HepG2 (cell line): ENCODE measurements around the gene SKIL. TPM values are rescaled to one million over a fixed set of nuclear protein-coding genes. Genes with fewer than 3 reads are reported as not detected.

Experiments
- ATAC-seq: fragments of 200-7000 bp; cut with Tn5 transposase; 3 replicates; pipeline ENCODE4 v1.9.1; 2020; ENCODE audit warnings: mild to moderate bottlenecking, moderate library complexity
- BruUV-seq: library from RNA; stranded (reverse); fragments of 400-500 nt; replicated peaks from 2 replicates; lab custom pipeline; 2021; lab: Mats Ljungman, UMichigan
- CTCF ChIA-PET: fragments of 300-600 bp; formaldehyde crosslinking; extraction: SDS; loops from one replicate; lab custom pipeline; 2021; ENCODE audit warnings: low total read pairs, inconsistent platforms, low intra/inter-chr PET ratio; lab: Yijun Ruan, JAX
- POLR2A ChIA-PET: fragments of 350-600 bp; sonication (Branson Sonifier 250); formaldehyde crosslinking; loops from one replicate; lab custom pipeline; 2020; ENCODE audit warnings: antibody characterized with exemption, inconsistent platforms; lab: Yijun Ruan, JAX
- DNase-seq: peaks from one replicate; pipeline ENCODE4 v3.0.0-alpha.2; 2015; ENCODE audit warnings: low spot score
- FAIRE-seq: peaks from 3 replicates; lab custom pipeline; 2011; peaks lifted over from hg19 to GRCh38; lab: Jason Lieb, UNC
- H2AFZ ChIP-seq: one replicate; pipeline ENCODE4 v1.6.1; 2011; ENCODE audit warnings: low read length, inconsistent platforms
- H3K27ac ChIP-seq: fragments of 300-600 bp; 3 replicates; pipeline ENCODE4 v1.8.0; 2011; ENCODE audit warnings: mixed run types, mild to moderate bottlenecking, mixed read lengths, low read length, inconsistent platforms; ENCODE audit not compliant: insufficient read depth; ENCODE audit errors: extremely low read length
- H3K27me3 ChIP-seq, 2 experiments: fragments of 200-600 bp in 1 of 2; 2 replicates in 1 of 2; 3 replicates in 1 of 2; pipeline versions ENCODE4 v1.6.0 to v1.8.0; 2011; ENCODE audit warnings: low read length in 2 of 2, mild to moderate bottlenecking in 2 of 2, moderate library complexity in 2 of 2, inconsistent platforms in 1 of 2; ENCODE audit not compliant: insufficient read depth in 2 of 2, control insufficient read depth in 1 of 2
- H3K36me3 ChIP-seq, 2 experiments: fragments of 200-600 bp in 1 of 2; replicated peaks in 1 of 2; 2 replicates in 1 of 2; 3 replicates in 1 of 2; pipeline versions ENCODE4 v1.5.1 to v1.8.0; 2011; ENCODE audit warnings: low read length in 2 of 2, inconsistent platforms in 1 of 2; ENCODE audit not compliant: insufficient read depth in 2 of 2, control insufficient read depth in 1 of 2
- H3K4me1 ChIP-seq: 2 replicates; pipeline ENCODE4 v1.5.1; 2012; ENCODE audit warnings: low read length, inconsistent platforms; ENCODE audit not compliant: insufficient read depth
- H3K4me2 ChIP-seq: 2 replicates; pipeline ENCODE4 v1.6.0; 2011; ENCODE audit warnings: low read depth, low read length, inconsistent platforms
- H3K4me3 ChIP-seq, 3 experiments: fragments of 200-600 bp in 1 of 3; sonication (generic), shearing (Covaris generic) in 1 of 3; replicated peaks in 1 of 3; 2 replicates each; pipeline ENCODE4 v1.5.1; 2011 to 2016; ENCODE audit warnings: low read length in 3 of 3, inconsistent platforms in 2 of 3, low read depth in 2 of 3, mild to moderate bottlenecking in 2 of 3, control low read depth in 1 of 3, mixed read lengths in 1 of 3; ENCODE audit not compliant: insufficient read depth in 1 of 3
- H3K79me2 ChIP-seq: one replicate; pipeline ENCODE4 v1.6.1; 2011; ENCODE audit warnings: low read length, inconsistent platforms; ENCODE audit not compliant: insufficient read depth
- H3K9ac ChIP-seq: 2 replicates; pipeline ENCODE4 v1.6.0; 2011; ENCODE audit warnings: mild to moderate bottlenecking, low read depth, low read length, inconsistent platforms; ENCODE audit not compliant: insufficient read depth
- H3K9me3 ChIP-seq: 2 replicates; pipeline ENCODE4 v1.5.1; 2012; ENCODE audit warnings: mild to moderate bottlenecking, low read length
- H4K20me1 ChIP-seq: 2 replicates; pipeline ENCODE4 v1.6.0; 2011; ENCODE audit warnings: inconsistent platforms, mild to moderate bottlenecking, low read length, moderate library complexity; ENCODE audit not compliant: insufficient read depth
- CCDC6 ChIP-seq: sonication (generic); formaldehyde crosslinking; IDR thresholded peaks from 2 replicates; pipeline ENCODE4 v1.8.1; 2022; ENCODE audit warnings: mild to moderate bottlenecking, missing genetic modification reagents, moderate library complexity
- EED ChIP-seq: sonication (generic); formaldehyde crosslinking; IDR thresholded peaks from 2 replicates; pipeline ENCODE4 v1.5.0; 2020; ENCODE audit warnings: mild to moderate bottlenecking, missing genetic modification reagents
- MAZ ChIP-seq, 2 experiments: sonication (generic) in 1 of 2; formaldehyde crosslinking in 1 of 2; IDR thresholded peaks; 2 replicates each; pipeline versions ENCODE4 v1.5.0 to v1.6.1; 2012 to 2020; ENCODE audit warnings: low read depth in 2 of 2, mild to moderate bottlenecking in 2 of 2, borderline replicate concordance in 1 of 2, improper control_type of control experiment in 1 of 2, low read length in 1 of 2, missing genetic modification reagents in 1 of 2, moderate library complexity in 1 of 2
- POLR2AphosphoS5 ChIP-seq: IDR thresholded peaks from 2 replicates; pipeline ENCODE4 v1.6.1; 2012; ENCODE audit warnings: low read depth, low read length
- SALL2 ChIP-seq: sonication (generic); formaldehyde crosslinking; IDR thresholded peaks from 2 replicates; pipeline ENCODE4 v1.8.1; 2023; ENCODE audit warnings: mild to moderate bottlenecking, missing genetic modification reagents, inconsistent platforms
- ZNF143 ChIP-seq: sonication (generic); formaldehyde crosslinking; IDR thresholded peaks from 2 replicates; pipeline ENCODE4 v1.4.0; 2020; ENCODE audit warnings: missing genetic modification reagents
- ZNF207 ChIP-seq: fragments of 450-650 bp; IDR thresholded peaks from 2 replicates; pipeline ENCODE4 v1.6.1; 2016; ENCODE audit warnings: antibody characterized with exemption, borderline replicate concordance
- ZNF296 ChIP-seq: sonication (generic); formaldehyde crosslinking; conservative IDR thresholded peaks from 2 replicates; pipeline ENCODE4 v1.5.0; 2020; ENCODE audit warnings: mild to moderate bottlenecking, missing genetic modification reagents
- ZSCAN29 ChIP-seq: sonication (generic); formaldehyde crosslinking; conservative IDR thresholded peaks from 2 replicates; pipeline ENCODE4 v1.4.0; 2020; ENCODE audit warnings: mild to moderate bottlenecking, missing genetic modification reagents
- WGBS: methylation state at CpG from one replicate; pipeline ENCODE4 v1.1.6; 2017; ENCODE audit warnings: low lambda C conversion rate; 5-methylcytosine and 5-hydroxymethylcytosine counted together
- in situ Hi-C: cut with HindIII; loops from 2 replicates; pipeline ENCODE4 v1.10.0; 2017; ENCODE audit warnings: low pct_unique_long_range_greater_than_20kb; ENCODE audit not compliant: extremely low pct_ligation_motif_present
- intact Hi-C: fragments of 100-400 bp; cut with micrococcal nuclease; formaldehyde crosslinking; loops from one replicate; pipeline ENCODE4 v1.10.0; 2022; ENCODE audit not compliant: unreplicated experiment
- polyA plus RNA-seq, 8 experiments: library from polyadenylated mRNA; depleted of rRNA in 3 of 8; stranded (reverse) in 7 of 8; unstranded in 1 of 8; fragments of >200 nt; fragmentation: Illumina TruSeq in 4 of 8; extraction: Trizol in 4 of 8; gene quantifications; 2 replicates each; pipeline versions ENCODE4 v1.2.1 to v1.2.3, GENCODE V29; 2011 to 2016; ENCODE audit warnings: low read depth in 4 of 8, missing spikeins in 1 of 8, mixed read lengths in 1 of 8; ENCODE audit not compliant: insufficient read depth in 1 of 8
- total RNA-seq, 5 experiments: library from RNA; depleted of rRNA; stranded (reverse); fragments of >200 nt; fragmentation: Illumina TruSeq; extraction: Trizol; gene quantifications; 2 replicates each; pipeline ENCODE4 v1.2.3, GENCODE V29; 2016; ENCODE audit warnings: low read depth in 1 of 5
- TF ChIP-seq, protein P1 (sequence below): IDR thresholded peaks from 2 replicates; pipeline ENCODE4 v1.6.1; 2016; ENCODE audit warnings: missing compliant biosample characterization, missing genetic modification reagents, borderline replicate concordance
- TF ChIP-seq, protein P2 (sequence below): sonication (generic); formaldehyde crosslinking; IDR thresholded peaks from 2 replicates; pipeline ENCODE4 v1.8.0; 2022; ENCODE audit warnings: missing genetic modification reagents, mild to moderate bottlenecking, moderate library complexity, borderline replicate concordance
- TF ChIP-seq, protein P3 (sequence below): sonication (generic); formaldehyde crosslinking; IDR thresholded peaks from 2 replicates; pipeline ENCODE4 v1.5.0; 2020; ENCODE audit warnings: mild to moderate bottlenecking, missing genetic modification reagents

SKIL gene
- total and polyA plus RNA-seq, 2 of the 13 experiments (the other 11 are each of a cell fraction or from before 2014, with no cell fraction given) = 5.2 to 20.7 TPM

DNA sequence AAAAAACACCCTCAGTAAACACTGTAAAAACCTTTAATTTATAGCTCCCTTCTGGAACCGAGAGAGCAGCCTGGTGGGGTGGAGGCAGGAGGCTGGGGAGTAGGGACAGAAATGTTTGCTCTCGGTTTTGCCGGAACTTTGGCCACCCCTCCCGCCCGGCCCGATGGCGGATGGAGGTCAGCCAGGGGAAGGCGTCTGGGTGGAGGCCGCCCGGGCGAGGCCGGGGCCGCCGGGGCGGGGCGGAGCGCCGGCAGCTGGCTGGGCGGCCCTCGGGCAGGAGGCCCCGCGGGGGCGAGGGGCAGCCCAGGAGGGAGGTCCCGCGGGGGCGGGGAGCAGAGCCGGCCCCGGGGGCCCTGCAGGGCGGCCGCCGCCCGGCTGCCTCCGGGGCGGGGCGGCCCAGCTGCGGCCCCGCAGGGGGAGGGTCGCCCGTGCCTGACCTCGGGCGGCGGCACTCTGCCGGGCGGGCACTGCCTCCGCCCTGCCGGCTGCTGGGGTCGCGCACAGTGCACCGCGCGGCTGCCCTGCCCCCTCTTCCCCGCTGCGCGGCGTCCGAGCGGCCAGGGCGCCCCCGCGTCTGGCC, 829 bp upstream of the SKIL start (continued):
- TF ChIP-seq CCDC6 (CRISPR knock-in tag) (no peak), ZNF207 (no peak), EED (no peak), ZNF143 (CRISPR knock-in tag) (no peak)
- TF ChIP-seq, protein P1, sequence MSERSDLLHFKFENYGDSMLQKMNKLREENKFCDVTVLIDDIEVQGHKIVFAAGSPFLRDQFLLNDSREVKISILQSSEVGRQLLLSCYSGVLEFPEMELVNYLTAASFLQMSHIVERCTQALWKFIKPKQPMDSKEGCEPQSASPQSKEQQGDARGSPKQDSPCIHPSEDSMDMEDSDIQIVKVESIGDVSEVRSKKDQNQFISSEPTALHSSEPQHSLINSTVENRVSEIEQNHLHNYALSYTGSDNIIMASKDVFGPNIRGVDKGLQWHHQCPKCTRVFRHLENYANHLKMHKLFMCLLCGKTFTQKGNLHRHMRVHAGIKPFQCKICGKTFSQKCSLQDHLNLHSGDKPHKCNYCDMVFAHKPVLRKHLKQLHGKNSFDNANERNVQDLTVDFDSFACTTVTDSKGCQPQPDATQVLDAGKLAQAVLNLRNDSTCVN (CRISPR knock-in tag) = no peak
- TF ChIP-seq, all 625 proteins: peak for 68

DNA sequence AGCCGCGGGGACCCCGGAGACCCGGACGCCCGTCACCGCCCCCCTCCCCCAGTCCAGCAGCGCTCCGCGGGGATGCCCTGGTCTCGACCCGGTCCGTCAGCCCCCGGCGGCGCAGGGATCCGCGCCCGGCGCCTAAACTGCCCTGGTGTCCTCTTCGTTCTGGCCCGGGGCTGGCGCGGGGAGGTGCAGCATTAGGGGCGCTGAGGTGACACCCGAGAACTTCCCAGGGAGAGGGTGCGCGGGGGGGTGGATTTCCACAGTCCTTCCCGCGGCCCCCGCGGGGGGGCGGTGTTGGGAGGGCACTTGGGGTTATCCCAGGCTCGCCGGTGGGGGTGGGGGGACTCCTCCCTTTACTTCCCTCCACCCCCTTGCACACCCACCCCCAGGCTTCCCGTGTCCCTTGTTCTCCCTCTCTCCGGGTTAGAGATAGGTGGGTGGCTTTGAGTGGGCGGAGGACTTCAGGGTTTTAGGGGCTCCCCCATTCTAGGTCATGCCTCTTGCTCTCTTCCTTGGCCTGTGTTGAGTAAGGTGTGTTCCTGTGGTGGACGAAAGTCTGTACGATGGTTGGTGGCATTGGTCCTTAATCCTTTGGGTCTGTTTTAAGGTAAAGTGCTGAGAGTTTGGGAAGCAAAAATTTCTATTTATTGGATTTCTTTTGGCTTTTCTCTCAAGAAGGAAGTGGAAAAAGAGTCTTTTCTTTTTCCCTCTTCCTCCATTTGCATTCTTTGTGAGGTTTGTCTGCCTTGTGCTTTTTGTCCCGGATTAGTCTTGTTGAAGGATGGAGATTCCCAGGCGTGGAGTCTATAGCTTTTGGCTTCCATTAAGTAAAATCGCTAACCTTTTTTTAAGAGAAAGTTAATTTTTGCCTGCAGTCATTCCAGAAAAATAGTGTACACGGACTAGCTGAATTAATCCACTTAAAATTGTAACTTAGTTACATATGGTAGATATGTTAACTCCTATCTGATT, 811 bp downstream of the SKIL start:
- Histone ChIP-seq H3K27ac (peak overlapping the region; percentile 87), H2AFZ (no peak overlapping the region), H3K79me2 (peaks cover 16% of the 10 kb centered on the region), H3K36me3 (peaks cover 2 to 6% of the 10 kb centered on the region in 2 experiments; a peak in 1 of 5 replicates), H3K4me2 (peak overlapping the region; percentile 80), H3K27me3 (no peaks in the 10 kb centered on the region; a peak in 1 of 5 replicates), H3K4me3 (peak overlapping the region; percentile 92 to 94 (median 93)), H3K4me1 (peaks cover 61% of the 10 kb centered on the region), H3K9ac (peak overlapping the region; percentile 85), H3K9me3 (no peaks in the 10 kb centered on the region), H4K20me1 (no peaks in the 10 kb centered on the region; the same call in 1 of the 2 replicates)
- intact Hi-C loops (no loop called here), in situ Hi-C loops (no loop called here)
- CTCF ChIA-PET = interaction anchor here (1.1 to 1.4 kb wide), 2 partner anchors 47 to 48 kb away, joined by 3 read pairs; no protein-coding TSS in a partner anchor
- TSS peak; percentile 60 for BruUV-seq
- 9% methylated on average over 11 of the region's 44 CpGs for WGBS
- POLR2A ChIA-PET = interaction anchor here (0.6 to 1.2 kb wide), 2 partner anchors 30 to 1524 kb away, joined by 3 read pairs; no protein-coding TSS in a partner anchor
- FAIRE-seq (no peak), ATAC-seq (peak; percentile 37), DNase-seq (peak; percentile 48)
- TF ChIP-seq SALL2 (CRISPR knock-in tag) = no peak
- no peak for TF ChIP-seq ZSCAN29 (CRISPR knock-in tag)
- TF ChIP-seq POLR2AphosphoS5 = no peak
- TF ChIP-seq, protein P2, sequence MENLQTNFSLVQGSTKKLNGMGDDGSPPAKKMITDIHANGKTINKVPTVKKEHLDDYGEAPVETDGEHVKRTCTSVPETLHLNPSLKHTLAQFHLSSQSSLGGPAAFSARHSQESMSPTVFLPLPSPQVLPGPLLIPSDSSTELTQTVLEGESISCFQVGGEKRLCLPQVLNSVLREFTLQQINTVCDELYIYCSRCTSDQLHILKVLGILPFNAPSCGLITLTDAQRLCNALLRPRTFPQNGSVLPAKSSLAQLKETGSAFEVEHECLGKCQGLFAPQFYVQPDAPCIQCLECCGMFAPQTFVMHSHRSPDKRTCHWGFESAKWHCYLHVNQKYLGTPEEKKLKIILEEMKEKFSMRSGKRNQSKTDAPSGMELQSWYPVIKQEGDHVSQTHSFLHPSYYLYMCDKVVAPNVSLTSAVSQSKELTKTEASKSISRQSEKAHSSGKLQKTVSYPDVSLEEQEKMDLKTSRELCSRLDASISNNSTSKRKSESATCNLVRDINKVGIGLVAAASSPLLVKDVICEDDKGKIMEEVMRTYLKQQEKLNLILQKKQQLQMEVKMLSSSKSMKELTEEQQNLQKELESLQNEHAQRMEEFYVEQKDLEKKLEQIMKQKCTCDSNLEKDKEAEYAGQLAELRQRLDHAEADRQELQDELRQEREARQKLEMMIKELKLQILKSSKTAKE (CRISPR knock-in tag) = peak; percentile 55; the same call in 1 of the 2 replicates
- 0 out of 2 replicates have a peak, but pooled peaks have one; percentile 67 for TF ChIP-seq ZNF296 (CRISPR knock-in tag)
- TF ChIP-seq MAZ (IDR thresholded peaks at IDR 0.05; ENCODE audit: borderline replicate concordance, low read depth, low read length) = peak; percentile 85; the same call in 1 of the 2 replicates
- TF ChIP-seq MAZ (CRISPR knock-in tag; IDR thresholded peaks at IDR 0.05; ENCODE audit: low read depth) = no peak; the same call in 1 of the 2 replicates
- TF ChIP-seq, protein P3, sequence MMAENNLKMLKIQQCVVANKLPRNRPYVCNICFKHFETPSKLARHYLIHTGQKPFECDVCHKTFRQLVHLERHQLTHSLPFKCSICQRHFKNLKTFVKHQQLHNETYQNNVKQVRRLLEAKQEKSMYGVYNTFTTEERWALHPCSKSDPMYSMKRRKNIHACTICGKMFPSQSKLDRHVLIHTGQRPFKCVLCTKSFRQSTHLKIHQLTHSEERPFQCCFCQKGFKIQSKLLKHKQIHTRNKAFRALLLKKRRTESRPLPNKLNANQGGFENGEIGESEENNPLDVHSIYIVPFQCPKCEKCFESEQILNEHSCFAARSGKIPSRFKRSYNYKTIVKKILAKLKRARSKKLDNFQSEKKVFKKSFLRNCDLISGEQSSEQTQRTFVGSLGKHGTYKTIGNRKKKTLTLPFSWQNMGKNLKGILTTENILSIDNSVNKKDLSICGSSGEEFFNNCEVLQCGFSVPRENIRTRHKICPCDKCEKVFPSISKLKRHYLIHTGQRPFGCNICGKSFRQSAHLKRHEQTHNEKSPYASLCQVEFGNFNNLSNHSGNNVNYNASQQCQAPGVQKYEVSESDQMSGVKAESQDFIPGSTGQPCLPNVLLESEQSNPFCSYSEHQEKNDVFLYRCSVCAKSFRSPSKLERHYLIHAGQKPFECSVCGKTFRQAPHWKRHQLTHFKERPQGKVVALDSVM = no peak
